Retina (tissue), 1 donor: Measurements from ENCODE around the gene SRPK2.
"Not testable (repeated sequence)": the region's sequence is repeated elsewhere in the genome, so short reads cannot be mapped to it uniquely, and the experiment has no call there.

Experiments used
- DNase-seq: peaks from one replicate; pipeline ENCODE4 v3.0.0-alpha.2; 2016

The SRPK2 gene

DNA sequence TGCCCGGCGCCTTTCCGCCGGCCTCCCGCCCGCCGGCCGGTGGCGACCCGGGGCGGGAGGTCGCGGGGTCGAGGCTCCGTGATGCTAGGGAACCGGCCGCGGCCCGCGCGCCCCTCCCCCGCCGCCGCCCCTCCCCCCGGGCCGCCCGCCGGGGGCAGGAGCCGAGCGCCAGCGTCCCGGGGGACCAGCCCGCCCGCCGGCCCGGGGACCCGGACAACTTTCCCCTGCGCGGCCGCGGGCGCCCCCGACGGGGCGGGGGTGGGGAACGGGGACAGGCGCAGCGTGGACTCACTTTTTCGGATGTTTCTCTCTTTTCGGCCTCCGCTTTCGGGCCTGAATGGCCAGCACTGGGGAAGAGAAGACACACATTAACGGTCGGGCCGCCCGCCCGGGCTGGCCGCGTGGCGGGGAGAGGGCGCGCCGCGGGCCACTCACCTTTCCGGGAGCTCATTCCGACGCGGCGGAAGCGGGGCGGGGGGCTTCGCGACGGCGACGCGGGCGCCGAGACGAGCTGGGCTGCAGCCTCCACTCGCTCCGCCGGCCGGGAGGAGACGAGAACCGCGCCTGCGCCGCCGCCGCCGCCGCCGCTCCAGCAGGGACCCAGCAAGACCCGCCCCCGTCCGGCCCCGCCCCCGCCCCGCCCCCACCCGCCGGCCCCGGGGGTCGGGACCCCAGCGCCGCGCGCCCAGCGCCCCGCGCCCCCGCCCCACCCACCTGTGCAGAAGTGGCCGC lies at the start of gene SRPK2:
Gene SRPK2 (minus strand): TSS at position 566 of the 732 bp plus-strand sequence.
- DNase-seq = peak; percentile 80

DNA sequence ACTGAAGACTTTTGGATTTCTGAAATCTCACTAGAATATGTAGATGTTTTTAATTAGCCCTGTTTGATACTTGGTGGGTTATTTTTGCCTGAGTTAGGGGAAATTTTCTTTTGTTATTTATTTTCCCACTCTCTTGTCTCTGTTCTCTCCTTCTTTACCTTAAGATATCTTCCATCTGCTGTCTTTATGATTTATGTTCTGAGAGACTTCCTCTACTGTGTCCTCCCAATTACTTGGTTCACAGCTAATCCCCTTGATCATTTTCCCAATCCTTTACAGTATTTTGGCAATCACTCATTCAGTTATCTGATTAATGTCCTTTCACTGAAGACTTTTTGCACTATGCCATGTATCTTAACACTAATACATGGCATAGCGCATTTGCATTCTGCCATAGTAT lies 49.5 kb upstream of the SRPK2 start:
- no peak for DNase-seq

DNA sequence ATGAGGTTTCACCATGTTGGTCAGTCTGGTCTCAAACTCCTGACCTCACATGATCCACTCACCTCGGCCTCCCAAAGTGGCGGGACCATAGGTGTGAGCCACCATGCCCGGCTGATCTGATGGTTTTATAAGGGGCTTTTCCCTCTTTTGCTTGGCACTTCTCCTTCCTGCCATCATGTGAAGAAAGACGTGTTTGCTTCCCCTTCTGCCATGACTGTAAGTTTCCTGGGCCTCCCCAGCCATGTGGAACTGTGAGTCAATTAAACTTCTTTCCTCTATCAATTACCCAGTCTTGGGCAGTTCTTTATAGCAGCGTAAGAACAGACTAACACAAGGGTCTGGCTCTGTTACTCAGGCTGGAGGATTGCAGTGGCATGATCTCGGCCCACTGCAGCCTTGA lies 48.6 kb upstream of the SRPK2 start:
- DNase-seq = not testable (repeated sequence)

GRCh38 chr7:105429746-105430612 lies 41.3 kb upstream of the SRPK2 start:
- DNase-seq = no peak

DNA sequence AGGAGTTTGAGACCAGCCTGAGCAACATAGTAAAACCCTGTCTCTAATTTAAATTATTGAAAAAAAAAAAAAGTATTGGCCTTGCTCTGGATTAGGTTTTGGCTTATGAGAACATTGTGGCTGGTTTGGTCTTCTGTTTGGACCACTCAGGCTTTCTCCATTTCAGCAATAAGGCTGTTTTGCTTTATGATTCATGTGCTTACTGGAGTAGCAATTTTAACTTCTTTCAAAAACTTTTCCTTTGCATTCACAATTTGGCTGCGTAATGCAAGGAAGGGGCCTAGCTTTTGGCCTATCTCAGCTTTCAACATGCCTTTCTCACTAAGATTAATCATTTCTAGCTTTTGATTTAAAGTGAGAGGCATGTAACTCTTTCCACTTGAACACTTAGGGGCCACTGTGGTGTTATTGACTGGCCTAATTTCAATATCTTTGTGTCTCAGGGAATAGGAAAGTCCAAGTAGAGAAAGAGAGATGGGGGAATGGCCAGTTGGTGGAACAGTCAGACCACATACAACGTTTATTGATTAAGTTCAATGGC lies 38.0 kb upstream of the SRPK2 start:
- no peak for DNase-seq

DNA sequence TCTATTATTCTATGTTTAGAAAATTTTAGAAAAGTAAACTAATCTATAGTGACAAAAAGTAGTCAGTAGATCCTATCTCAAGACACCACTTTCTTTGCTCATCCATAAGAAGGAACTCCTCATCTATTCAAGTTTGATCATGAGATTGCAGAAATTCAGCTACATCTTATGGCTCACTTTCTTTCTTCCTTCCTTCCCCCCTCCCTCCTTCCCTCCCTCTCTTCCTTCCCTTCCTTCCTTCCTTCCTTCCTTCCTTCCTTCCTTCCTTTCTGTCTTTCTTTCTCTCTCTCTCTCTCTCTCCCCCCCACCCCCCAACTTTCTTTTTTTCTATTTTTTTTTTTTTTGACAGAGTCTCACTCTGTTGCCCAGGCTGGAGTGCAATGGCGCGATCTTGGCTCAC lies 35.3 kb upstream of the SRPK2 start:
- DNase-seq = no peak

GRCh38 chr7:105413887-105414437 lies 25.2 kb upstream of the SRPK2 start:
- DNase-seq = no peak

DNA sequence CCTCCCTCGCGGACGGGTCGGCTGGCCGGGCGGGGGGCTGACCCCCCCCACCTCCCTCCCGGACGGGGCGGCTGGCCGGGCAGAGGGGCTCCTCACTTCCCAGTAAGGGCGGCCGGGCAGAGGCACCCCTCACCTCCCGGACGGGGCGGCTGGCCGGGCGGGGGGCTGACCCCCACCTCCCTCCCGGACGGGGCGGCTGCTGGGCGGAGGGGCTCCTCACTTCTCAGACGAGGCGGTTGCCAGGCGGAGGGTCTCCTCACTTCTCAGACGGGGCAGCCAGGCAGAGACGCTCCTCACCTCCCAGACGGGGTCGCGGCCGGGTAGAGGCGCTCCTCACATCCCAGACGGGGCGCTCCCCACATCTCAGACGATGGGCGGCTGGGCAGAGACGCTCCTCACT lies 22.1 kb upstream of the SRPK2 start:
- DNase-seq = not testable (repeated sequence)

DNA sequence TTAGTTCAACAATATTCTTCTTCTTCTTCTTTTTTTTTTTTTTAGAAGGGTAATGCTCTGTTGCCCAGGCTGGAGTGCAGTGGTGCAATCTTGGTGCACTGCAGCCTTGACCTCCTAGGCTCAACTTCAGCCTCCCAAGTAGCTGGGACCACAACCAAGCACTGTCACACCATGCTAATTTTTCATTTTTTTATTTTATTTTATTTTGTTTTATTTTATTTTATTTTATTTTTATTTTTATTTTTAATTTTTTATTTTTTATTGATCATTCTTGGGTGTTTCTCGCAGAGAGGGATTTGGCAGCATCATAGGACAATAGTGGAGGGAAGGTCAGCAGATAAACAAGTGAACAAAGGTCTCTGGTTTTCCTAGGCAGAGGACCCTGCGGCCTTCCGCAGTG lies 21.1 kb upstream of the SRPK2 start:
- not testable (repeated sequence) for DNase-seq

- no peak for DNase-seq
Measured at GRCh38 chr7:105408791-105409410, 20.2 kb upstream of the SRPK2 start.

GRCh38 chr7:105403128-105403527 lies 14.4 kb upstream of the SRPK2 start:
- no peak for DNase-seq

DNA sequence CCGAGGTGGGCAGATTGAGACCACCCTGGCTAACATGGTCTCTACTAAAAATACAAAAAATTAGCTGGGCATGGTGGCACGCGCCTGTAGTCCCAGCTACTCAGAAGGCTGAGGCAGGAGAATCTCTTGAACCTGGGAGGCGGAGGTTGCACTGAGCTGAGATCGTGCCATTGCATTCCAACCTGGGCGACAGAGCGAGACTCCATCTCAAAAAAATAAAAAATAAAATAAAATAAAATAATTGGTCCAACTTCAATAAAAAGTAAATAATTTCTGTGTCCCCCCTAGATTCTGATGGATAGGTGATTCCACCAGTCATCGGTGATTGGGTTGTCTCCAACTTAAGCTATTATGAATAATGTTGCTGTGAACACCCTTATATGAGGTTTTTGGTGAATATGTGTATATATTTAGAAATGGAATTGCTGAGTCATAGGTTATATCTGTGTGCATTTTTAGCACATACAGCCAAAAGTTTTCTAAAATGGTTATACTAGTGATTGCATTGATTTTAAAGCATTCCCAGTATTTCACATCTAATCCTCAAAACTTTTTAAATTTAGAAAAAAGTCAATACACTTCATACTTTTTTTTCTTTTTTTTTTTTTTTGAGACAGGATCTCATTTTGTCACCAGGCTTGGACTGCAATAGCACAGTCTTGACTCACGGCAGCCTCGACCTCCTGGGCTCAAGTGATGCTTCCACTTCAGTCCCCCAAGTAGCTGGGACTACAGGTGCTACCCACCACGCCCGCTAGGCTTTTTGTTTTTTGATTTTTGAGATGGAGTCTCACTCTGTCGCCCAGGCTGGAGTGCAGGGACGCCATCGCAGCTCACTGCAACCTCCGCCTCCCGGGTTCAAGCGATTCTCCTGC lies 13.7 kb upstream of the SRPK2 start:
- no peak for DNase-seq

DNA sequence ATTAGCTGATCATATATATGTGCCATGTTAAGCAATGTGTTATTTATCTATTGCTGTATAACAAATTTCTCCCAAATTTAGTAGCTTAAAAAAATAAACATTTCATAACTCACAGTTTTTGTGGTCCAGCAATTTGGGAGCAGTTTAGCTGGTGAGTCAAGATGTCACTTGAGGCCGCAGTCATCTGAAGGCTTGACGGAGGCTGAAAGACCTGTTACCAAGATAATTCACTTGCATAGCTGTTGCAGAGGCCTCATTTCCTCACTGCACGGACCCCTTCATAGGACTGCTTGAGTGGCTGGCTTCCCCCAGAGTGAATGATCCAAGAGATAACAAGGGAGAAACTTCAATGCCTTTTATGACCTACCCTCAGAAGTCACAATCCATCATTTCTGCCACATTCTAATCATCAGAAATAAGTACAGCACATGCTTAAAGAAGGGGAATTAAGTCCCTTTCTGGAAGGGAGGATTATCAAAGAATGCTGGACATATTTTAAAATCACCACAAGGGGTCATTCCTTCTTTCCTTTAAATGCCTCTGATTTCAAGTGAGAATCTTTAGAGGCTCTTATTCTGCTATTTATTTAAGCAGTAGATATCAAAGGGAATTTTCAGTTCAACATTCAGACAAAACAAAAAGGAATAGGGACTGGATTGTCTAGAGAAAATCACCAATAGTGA lies 10.5 kb upstream of the SRPK2 start:
- no peak for DNase-seq

DNA sequence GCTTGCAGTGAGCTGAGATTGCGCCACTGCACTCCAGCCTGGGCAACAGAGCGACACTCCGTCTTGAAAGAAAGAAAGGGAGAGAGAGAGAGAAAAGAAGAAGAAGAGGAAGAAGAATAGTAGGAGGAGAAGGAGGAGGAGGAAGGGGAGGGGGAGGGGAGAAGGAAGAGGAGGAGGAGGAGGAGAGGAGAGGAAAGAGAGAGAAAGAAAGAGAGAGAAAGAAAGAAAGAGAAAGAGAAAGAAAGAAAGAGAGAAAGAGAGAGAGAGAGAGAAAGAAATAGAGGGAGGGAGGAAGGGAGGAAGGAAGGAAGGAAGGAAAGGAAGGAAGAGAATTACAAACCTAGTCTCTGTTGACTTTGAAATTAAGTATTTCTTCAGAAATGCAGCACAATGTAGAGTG lies 7.8 kb upstream of the SRPK2 start:
- DNase-seq = no peak

DNA sequence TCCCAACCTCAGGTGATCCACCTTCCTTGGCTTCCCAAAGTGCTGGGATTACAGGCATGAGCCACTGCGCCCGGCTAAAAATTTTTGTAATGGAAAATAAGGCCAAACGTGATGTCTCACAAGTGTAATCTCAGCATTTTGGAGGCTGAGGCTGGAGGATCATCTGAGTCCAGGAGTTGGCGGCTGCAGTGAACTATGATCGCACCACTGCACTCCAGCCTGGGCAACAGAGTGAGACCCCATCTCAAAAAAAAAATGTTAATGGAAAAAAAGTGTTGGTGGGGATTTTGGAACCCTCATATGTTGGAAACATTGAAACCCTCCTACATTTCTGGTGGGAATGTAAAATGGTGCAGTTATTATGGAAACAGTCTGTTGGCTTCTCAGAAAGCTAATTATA lies 2.7 kb upstream of the SRPK2 start:
- DNase-seq = no peak

DNA sequence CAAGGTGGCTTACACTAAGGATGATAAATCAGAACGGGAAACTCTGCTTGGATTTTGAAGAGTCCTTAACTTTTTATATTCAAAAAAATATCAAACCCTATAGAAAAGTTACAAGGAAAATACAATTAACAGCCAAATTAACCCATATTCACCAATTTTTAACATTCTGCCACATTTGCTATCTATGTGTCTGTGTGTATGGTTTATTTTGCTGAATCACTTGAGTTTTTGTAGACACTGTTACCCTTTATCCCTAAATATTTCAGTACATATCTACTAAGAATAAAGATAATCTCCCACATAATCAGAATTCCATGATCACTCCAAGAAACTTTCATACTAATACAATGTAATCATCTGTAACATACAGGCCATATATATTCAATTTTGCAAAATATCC lies 1.2 kb upstream of the SRPK2 start:
- DNase-seq = no peak

DNA sequence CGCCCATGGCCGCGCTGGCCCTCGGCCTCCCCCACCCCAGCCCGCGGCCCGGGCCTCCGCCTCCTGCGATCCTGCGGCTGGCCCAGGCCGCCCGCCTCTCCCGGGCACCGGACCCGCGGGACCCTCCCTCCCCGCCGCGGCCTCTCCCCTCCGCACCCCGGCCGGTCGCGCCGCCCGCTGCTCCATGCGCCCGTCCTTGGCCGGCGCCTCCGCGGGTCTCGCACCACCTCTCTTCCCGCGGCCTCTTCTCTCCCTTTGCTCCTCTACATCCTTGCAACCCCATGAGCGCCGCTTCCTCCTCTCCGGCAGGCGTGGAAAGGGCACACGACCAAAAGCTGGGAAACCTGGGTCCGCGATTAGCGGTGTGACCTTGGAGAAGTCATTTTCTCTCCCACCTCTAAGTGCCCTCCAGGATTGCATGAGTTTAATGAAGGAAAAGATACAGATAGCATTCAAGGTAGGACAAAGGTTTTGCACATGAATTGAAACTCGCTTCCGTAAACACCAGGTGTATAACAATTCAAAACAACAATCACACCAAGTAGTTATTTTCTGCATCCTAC lies 448 bp upstream of the SRPK2 start:
- DNase-seq = peak; percentile 73

GRCh38 chr7:105387508-105388355 lies 989 bp downstream of the SRPK2 start:
- DNase-seq = peak; percentile 86

DNA sequence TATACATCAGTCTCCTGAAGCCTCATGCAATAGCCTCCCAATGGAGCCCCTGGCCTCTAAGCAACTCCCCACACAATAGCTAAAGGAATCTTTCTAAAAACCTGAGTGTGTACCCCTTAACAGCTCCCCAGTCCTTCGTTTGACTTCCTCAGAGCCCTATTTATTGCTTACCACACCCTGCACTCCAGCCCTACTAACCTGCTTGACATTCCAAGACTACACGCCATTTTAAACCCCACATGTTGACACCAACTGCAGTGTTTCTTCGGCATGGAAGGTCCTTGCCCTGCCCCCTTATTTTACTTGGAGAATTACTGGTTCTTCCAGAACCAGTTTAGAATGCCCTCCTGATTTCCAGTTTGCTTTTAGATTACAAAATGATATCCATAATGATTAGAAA lies 10.8 kb downstream of the SRPK2 start:
- no peak for DNase-seq

- DNase-seq = no peak
Measured at GRCh38 chr7:105376908-105377533, 11.7 kb downstream of the SRPK2 start.
